Measurements from ENCODE around the gene ZFHX2. TPM values are rescaled to one million over a fixed set of nuclear protein-coding genes. Genes with fewer than 3 reads are reported as not detected.

ZFHX2 gene
- total and polyA plus RNA-seq, 2 of the 13 experiments (the other 11 are each of a cell fraction or from before 2014, with no cell fraction given): 0.17 to 0.44 TPM

DNA sequence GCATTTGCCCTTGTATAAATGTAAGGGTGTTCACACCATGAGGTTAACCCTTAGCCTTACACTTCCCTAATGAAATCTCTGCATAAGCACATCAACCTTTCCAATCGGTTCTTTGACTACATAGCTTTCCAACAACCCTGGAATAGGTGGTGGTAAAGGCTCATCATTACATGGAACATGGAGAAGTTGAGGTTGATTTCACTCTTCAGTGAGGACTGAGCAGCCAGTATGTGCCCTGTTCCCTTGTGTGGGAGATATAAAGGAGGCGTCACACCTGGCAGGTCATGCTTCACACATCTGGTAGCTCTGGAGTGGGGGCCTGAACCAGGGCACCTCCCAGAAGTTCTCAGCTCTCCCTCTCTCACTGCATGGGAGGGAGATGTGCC is 48.8 kb upstream of the ZFHX2 start (continued):
- TF ChIP-seq, protein P1, sequence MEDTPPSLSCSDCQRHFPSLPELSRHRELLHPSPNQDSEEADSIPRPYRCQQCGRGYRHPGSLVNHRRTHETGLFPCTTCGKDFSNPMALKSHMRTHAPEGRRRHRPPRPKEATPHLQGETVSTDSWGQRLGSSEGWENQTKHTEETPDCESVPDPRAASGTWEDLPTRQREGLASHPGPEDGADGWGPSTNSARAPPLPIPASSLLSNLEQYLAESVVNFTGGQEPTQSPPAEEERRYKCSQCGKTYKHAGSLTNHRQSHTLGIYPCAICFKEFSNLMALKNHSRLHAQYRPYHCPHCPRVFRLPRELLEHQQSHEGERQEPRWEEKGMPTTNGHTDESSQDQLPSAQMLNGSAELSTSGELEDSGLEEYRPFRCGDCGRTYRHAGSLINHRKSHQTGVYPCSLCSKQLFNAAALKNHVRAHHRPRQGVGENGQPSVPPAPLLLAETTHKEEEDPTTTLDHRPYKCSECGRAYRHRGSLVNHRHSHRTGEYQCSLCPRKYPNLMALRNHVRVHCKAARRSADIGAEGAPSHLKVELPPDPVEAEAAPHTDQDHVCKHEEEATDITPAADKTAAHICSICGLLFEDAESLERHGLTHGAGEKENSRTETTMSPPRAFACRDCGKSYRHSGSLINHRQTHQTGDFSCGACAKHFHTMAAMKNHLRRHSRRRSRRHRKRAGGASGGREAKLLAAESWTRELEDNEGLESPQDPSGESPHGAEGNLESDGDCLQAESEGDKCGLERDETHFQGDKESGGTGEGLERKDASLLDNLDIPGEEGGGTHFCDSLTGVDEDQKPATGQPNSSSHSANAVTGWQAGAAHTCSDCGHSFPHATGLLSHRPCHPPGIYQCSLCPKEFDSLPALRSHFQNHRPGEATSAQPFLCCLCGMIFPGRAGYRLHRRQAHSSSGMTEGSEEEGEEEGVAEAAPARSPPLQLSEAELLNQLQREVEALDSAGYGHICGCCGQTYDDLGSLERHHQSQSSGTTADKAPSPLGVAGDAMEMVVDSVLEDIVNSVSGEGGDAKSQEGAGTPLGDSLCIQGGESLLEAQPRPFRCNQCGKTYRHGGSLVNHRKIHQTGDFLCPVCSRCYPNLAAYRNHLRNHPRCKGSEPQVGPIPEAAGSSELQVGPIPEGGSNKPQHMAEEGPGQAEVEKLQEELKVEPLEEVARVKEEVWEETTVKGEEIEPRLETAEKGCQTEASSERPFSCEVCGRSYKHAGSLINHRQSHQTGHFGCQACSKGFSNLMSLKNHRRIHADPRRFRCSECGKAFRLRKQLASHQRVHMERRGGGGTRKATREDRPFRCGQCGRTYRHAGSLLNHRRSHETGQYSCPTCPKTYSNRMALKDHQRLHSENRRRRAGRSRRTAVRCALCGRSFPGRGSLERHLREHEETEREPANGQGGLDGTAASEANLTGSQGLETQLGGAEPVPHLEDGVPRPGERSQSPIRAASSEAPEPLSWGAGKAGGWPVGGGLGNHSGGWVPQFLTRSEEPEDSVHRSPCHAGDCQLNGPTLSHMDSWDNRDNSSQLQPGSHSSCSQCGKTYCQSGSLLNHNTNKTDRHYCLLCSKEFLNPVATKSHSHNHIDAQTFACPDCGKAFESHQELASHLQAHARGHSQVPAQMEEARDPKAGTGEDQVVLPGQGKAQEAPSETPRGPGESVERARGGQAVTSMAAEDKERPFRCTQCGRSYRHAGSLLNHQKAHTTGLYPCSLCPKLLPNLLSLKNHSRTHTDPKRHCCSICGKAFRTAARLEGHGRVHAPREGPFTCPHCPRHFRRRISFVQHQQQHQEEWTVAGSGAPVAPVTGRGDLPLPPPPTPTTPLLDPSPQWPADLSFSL (CRISPR knock-in tag; IDR thresholded peaks at IDR 0.05): no peak
- TF ChIP-seq NCOA1 (CRISPR knock-in tag; IDR thresholded peaks at IDR 0.05) (no peak), ZNF776 (CRISPR knock-in tag; IDR thresholded peaks at IDR 0.05) (no peak), GABPB1 (CRISPR knock-in tag; IDR thresholded peaks at IDR 0.05) (no peak)
- TF ChIP-seq, protein P2, sequence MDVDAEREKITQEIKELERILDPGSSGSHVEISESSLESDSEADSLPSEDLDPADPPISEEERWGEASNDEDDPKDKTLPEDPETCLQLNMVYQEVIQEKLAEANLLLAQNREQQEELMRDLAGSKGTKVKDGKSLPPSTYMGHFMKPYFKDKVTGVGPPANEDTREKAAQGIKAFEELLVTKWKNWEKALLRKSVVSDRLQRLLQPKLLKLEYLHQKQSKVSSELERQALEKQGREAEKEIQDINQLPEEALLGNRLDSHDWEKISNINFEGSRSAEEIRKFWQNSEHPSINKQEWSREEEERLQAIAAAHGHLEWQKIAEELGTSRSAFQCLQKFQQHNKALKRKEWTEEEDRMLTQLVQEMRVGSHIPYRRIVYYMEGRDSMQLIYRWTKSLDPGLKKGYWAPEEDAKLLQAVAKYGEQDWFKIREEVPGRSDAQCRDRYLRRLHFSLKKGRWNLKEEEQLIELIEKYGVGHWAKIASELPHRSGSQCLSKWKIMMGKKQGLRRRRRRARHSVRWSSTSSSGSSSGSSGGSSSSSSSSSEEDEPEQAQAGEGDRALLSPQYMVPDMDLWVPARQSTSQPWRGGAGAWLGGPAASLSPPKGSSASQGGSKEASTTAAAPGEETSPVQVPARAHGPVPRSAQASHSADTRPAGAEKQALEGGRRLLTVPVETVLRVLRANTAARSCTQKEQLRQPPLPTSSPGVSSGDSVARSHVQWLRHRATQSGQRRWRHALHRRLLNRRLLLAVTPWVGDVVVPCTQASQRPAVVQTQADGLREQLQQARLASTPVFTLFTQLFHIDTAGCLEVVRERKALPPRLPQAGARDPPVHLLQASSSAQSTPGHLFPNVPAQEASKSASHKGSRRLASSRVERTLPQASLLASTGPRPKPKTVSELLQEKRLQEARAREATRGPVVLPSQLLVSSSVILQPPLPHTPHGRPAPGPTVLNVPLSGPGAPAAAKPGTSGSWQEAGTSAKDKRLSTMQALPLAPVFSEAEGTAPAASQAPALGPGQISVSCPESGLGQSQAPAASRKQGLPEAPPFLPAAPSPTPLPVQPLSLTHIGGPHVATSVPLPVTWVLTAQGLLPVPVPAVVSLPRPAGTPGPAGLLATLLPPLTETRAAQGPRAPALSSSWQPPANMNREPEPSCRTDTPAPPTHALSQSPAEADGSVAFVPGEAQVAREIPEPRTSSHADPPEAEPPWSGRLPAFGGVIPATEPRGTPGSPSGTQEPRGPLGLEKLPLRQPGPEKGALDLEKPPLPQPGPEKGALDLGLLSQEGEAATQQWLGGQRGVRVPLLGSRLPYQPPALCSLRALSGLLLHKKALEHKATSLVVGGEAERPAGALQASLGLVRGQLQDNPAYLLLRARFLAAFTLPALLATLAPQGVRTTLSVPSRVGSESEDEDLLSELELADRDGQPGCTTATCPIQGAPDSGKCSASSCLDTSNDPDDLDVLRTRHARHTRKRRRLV (CRISPR knock-in tag; IDR thresholded peaks at IDR 0.05): no peak
- TF ChIP-seq, protein P3, sequence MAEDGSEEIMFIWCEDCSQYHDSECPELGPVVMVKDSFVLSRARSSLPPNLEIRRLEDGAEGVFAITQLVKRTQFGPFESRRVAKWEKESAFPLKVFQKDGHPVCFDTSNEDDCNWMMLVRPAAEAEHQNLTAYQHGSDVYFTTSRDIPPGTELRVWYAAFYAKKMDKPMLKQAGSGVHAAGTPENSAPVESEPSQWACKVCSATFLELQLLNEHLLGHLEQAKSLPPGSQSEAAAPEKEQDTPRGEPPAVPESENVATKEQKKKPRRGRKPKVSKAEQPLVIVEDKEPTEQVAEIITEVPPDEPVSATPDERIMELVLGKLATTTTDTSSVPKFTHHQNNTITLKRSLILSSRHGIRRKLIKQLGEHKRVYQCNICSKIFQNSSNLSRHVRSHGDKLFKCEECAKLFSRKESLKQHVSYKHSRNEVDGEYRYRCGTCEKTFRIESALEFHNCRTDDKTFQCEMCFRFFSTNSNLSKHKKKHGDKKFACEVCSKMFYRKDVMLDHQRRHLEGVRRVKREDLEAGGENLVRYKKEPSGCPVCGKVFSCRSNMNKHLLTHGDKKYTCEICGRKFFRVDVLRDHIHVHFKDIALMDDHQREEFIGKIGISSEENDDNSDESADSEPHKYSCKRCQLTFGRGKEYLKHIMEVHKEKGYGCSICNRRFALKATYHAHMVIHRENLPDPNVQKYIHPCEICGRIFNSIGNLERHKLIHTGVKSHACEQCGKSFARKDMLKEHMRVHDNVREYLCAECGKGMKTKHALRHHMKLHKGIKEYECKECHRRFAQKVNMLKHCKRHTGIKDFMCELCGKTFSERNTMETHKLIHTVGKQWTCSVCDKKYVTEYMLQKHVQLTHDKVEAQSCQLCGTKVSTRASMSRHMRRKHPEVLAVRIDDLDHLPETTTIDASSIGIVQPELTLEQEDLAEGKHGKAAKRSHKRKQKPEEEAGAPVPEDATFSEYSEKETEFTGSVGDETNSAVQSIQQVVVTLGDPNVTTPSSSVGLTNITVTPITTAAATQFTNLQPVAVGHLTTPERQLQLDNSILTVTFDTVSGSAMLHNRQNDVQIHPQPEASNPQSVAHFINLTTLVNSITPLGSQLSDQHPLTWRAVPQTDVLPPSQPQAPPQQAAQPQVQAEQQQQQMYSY (CRISPR knock-in tag; IDR thresholded peaks at IDR 0.05): no peak
- TF ChIP-seq, protein P4, sequence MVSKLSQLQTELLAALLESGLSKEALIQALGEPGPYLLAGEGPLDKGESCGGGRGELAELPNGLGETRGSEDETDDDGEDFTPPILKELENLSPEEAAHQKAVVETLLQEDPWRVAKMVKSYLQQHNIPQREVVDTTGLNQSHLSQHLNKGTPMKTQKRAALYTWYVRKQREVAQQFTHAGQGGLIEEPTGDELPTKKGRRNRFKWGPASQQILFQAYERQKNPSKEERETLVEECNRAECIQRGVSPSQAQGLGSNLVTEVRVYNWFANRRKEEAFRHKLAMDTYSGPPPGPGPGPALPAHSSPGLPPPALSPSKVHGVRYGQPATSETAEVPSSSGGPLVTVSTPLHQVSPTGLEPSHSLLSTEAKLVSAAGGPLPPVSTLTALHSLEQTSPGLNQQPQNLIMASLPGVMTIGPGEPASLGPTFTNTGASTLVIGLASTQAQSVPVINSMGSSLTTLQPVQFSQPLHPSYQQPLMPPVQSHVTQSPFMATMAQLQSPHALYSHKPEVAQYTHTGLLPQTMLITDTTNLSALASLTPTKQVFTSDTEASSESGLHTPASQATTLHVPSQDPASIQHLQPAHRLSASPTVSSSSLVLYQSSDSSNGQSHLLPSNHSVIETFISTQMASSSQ (IDR thresholded peaks at IDR 0.05; ENCODE audit: low read depth): no peak
- TF ChIP-seq, protein P4 (CRISPR knock-in tag; IDR thresholded peaks at IDR 0.05; ENCODE audit: borderline replicate concordance): no peak

Data from HepG2 (cell line).